GM12872 (cell line): ENCODE data around the gene ANKRD37.

Source experiments
- CTCF ChIP-seq: IDR thresholded peaks from 3 replicates; pipeline ENCODE4 v1.5.1; 2011; ENCODE audit warnings: low read depth, mild to moderate bottlenecking, low read length, moderate library complexity; ENCODE audit not compliant: insufficient read depth

Gene ANKRD37

GRCh38 chr4:185392156-185392555 is 4.5 kb upstream of the ANKRD37 start:
- no peak for TF ChIP-seq CTCF

- no peak for TF ChIP-seq CTCF
Measured at GRCh38 chr4:185394568-185395237, 1.9 kb upstream of the ANKRD37 start.

GRCh38 chr4:185395238-185395955 is 1.2 kb upstream of the ANKRD37 start, which contains the start of gene LRP2BP:
Gene LRP2BP, minus strand, starts transcription at chr4:185395924. Its CDS starts 17,738 bp downstream, at chr4:185378186.
- no peak for TF ChIP-seq CTCF

GRCh38 chr4:185395956-185396723 is 501 bp upstream of the ANKRD37 start:
- no peak for TF ChIP-seq CTCF

GRCh38 chr4:185398618-185399017 is 2.0 kb downstream of the ANKRD37 start:
- no peak for TF ChIP-seq CTCF

- no peak for TF ChIP-seq CTCF
Measured at GRCh38 chr4:185399466-185399865, 2.8 kb downstream of the ANKRD37 start.

- TF ChIP-seq CTCF: no peak
Measured at GRCh38 chr4:185404031-185404430, 7.4 kb downstream of the ANKRD37 start.
